Lower leg skin (tissue), 3 donors: ENCODE measurements around the gene KLF2.

Source experiments
- CTCF ChIP-seq, 3 donors: fragments of 450-650 bp; IDR thresholded peaks; one replicate each; pipeline ENCODE4 v1.5.1; 2016; ENCODE audit warnings: antibody characterized with exemption in 3 of 3, mild to moderate bottlenecking in 3 of 3, moderate library complexity in 2 of 3
- POLR2A ChIP-seq, 2 donors: fragments of 450-650 bp; IDR thresholded peaks; one replicate each; pipeline ENCODE4 v1.6.1; 2016 to 2017; ENCODE audit warnings: antibody characterized with exemption in 2 of 2, mild to moderate bottlenecking in 1 of 2, moderate library complexity in 1 of 2

- TF ChIP-seq CTCF (IDR thresholded peaks at IDR 0.05): no peak
- no peak for TF ChIP-seq POLR2A (IDR thresholded peaks at IDR 0.05)
These were observed 8.1 kb upstream of the KLF2 start for GRCh38 chr19:16316506-16316882.
